KMS-11 (cell line): ENCODE measurements around the gene HOXB5.

Source experiments
- H2AFZ ChIP-seq: fragments of 200-600 bp; sonication (generic); 2 replicates; pipeline ENCODE4 v1.6.1; 2016; ENCODE audit warnings: antibody characterized with exemption, mixed run types, low read depth
- H3K27ac ChIP-seq: fragments of 200-600 bp; sonication (generic); 2 replicates; pipeline ENCODE4 v1.6.1; 2016; ENCODE audit warnings: mild to moderate bottlenecking, mixed run types
- H3K27me3 ChIP-seq: fragments of 200-600 bp; sonication (generic); 2 replicates; pipeline ENCODE4 v1.6.1; 2017; ENCODE audit warnings: mild to moderate bottlenecking, low read depth, mixed run types, moderate library complexity; ENCODE audit not compliant: insufficient read depth
- H3K36me3 ChIP-seq: fragments of 200-600 bp; sonication (generic); 2 replicates; pipeline ENCODE4 v1.6.1; 2017; ENCODE audit warnings: mild to moderate bottlenecking, mixed run types; ENCODE audit not compliant: insufficient read depth
- H3K4me1 ChIP-seq: fragments of 200-600 bp; sonication (generic); 2 replicates; pipeline ENCODE4 v1.6.1; 2016; ENCODE audit warnings: mild to moderate bottlenecking, low read depth, mixed run types; ENCODE audit not compliant: poor library complexity, severe bottlenecking
- H3K4me2 ChIP-seq: fragments of 200-600 bp; sonication (generic); 2 replicates; pipeline ENCODE4 v1.7.0; 2016; ENCODE audit warnings: mild to moderate bottlenecking, mixed run types
- H3K4me3 ChIP-seq: fragments of 200-600 bp; sonication (generic); IDR thresholded peaks from 2 replicates; pipeline ENCODE4 v1.6.1; 2017; ENCODE audit warnings: low read depth, low read length, mixed read lengths; ENCODE audit not compliant: insufficient read depth
- H3K79me2 ChIP-seq: fragments of 200-600 bp; sonication (generic); 2 replicates; pipeline ENCODE4 v1.6.1; 2016; ENCODE audit warnings: low read depth, mixed run types; ENCODE audit not compliant: insufficient read depth
- H3K9ac ChIP-seq: fragments of 200-600 bp; sonication (generic); 2 replicates; pipeline ENCODE4 v1.6.1; 2016; ENCODE audit warnings: mild to moderate bottlenecking, mixed run types
- H4K20me1 ChIP-seq: fragments of 200-600 bp; sonication (generic); 2 replicates; pipeline ENCODE4 v1.6.1; 2016; ENCODE audit warnings: mild to moderate bottlenecking, mixed run types; ENCODE audit not compliant: insufficient read depth
- TF ChIP-seq, protein P1 (sequence below): fragments of 200-600 bp; sonication (generic); conservative IDR thresholded peaks from 2 replicates; pipeline ENCODE4 v1.6.1; 2017; ENCODE audit warnings: low read depth, mild to moderate bottlenecking, antibody characterized with exemption, low read length, moderate library complexity, mixed read lengths

Gene HOXB5

GRCh38 chr17:48619826-48620449 is 26.4 kb upstream of the HOXB5 start:
- no peaks in the 10 kb centered on the region for H3K79me2 ChIP-seq
- H4K20me1 ChIP-seq: no peaks in the 10 kb centered on the region
- peaks cover 82% of the 10 kb centered on the region for H3K27me3 ChIP-seq

DNA sequence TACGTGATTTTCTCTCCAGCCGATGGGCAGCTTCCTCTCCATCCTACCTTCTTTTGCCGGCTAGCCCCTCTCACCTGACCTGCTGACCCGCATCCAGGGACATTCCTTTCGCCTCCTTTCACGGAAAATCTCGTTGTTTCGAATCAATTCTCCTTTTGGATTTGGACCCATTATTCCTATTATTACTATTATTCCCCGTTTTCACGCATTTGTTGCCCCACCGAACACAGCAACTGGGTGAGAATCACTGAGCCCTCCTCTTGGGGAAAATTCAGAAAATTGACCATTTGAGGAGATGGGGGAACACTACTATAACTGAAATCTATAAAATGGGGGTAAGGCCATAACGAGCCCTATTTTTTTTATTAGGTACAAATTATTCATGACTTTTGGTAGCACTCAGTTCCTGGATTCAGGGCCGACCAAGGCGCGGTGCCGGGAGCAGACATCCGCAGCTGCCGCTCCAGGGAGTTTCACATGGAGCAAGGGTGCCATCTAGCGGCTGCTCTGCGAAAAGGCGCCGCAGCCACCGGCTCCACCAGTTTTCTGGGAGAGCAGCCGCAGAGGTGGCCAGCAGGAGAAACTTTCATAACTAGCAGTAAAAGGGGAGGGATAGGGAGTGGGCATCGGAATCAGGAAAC is 24.8 kb upstream of the HOXB5 start:
- H3K9ac ChIP-seq: no peak overlapping the region
- no peak overlapping the region for H2AFZ ChIP-seq
- H4K20me1 ChIP-seq: no peaks in the 10 kb centered on the region
- H3K79me2 ChIP-seq: no peaks in the 10 kb centered on the region
- H3K4me2 ChIP-seq: peak overlapping the region; percentile 53; the same call in 1 of the 2 replicates
- H3K27me3 ChIP-seq: peaks cover 81% of the 10 kb centered on the region
- TF ChIP-seq, protein P1, sequence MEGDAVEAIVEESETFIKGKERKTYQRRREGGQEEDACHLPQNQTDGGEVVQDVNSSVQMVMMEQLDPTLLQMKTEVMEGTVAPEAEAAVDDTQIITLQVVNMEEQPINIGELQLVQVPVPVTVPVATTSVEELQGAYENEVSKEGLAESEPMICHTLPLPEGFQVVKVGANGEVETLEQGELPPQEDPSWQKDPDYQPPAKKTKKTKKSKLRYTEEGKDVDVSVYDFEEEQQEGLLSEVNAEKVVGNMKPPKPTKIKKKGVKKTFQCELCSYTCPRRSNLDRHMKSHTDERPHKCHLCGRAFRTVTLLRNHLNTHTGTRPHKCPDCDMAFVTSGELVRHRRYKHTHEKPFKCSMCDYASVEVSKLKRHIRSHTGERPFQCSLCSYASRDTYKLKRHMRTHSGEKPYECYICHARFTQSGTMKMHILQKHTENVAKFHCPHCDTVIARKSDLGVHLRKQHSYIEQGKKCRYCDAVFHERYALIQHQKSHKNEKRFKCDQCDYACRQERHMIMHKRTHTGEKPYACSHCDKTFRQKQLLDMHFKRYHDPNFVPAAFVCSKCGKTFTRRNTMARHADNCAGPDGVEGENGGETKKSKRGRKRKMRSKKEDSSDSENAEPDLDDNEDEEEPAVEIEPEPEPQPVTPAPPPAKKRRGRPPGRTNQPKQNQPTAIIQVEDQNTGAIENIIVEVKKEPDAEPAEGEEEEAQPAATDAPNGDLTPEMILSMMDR: peak; percentile 95
- H3K27ac ChIP-seq: no peak overlapping the region
- no peaks in the 10 kb centered on the region for H3K36me3 ChIP-seq
- peaks cover 15% of the 10 kb centered on the region for H3K4me1 ChIP-seq
- no peak overlapping the region for H3K4me3 ChIP-seq

More at GRCh38 chr17:48619826-48620449, 26.4 kb upstream of the HOXB5 start:
- H3K4me2 ChIP-seq: no peak overlapping the region
- no peaks in the 10 kb centered on the region for H3K36me3 ChIP-seq
- H2AFZ ChIP-seq: no peak overlapping the region
- no peak overlapping the region for H3K4me3 ChIP-seq
- TF ChIP-seq, protein P1: no peak
- no peak overlapping the region for H3K9ac ChIP-seq
- peaks cover 15% of the 10 kb centered on the region for H3K4me1 ChIP-seq
- H3K27ac ChIP-seq: no peak overlapping the region

DNA sequence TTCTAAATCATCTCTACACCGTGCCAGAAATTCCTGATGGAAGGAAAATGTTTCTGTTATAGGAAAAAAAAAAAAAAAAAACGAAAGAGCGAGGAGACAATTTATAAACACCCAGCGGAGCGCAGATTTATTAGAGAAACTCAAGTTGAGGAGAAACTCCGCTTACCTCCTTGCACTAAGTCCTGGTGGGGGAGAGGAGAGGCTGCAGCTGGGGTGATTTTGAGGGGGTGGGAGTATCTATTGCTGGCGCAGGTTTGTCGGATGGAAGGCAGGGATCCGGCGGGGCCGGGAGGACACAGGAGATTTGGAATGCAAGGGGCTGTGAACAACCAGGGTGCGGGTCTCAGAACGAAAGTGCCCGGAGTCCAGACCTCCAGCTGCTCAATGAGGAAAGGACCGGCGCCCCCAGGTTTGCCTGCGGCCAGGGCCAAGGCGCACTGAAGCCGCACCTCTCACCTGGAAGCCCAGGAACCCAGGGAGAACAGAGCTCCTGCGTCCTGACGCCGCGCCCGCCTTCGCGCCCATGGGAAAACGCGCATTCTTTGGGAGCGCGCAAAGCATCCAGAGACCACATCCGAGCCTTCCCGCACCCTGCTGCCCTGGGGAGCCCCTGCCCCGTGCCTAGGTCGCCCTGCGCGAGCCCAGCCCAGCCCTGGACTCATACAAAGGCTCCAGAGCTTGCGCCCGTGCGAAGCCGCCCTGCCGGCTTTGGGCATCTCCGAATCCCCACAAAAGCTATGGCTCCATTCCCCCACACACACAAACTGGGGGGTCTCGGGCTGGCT is 24.1 kb upstream of the HOXB5 start:
- H3K4me1 ChIP-seq: peaks cover 15% of the 10 kb centered on the region
- H2AFZ ChIP-seq: no peak overlapping the region
- H3K27ac ChIP-seq: no peak overlapping the region
- no peak overlapping the region for H3K4me3 ChIP-seq
- no peaks in the 10 kb centered on the region for H3K79me2 ChIP-seq
- H3K9ac ChIP-seq: no peak overlapping the region
- H4K20me1 ChIP-seq: no peaks in the 10 kb centered on the region
- TF ChIP-seq, protein P1: no peak
- peaks cover 76% of the 10 kb centered on the region for H3K27me3 ChIP-seq
- no peaks in the 10 kb centered on the region for H3K36me3 ChIP-seq
- H3K4me2 ChIP-seq: no peak overlapping the region

DNA sequence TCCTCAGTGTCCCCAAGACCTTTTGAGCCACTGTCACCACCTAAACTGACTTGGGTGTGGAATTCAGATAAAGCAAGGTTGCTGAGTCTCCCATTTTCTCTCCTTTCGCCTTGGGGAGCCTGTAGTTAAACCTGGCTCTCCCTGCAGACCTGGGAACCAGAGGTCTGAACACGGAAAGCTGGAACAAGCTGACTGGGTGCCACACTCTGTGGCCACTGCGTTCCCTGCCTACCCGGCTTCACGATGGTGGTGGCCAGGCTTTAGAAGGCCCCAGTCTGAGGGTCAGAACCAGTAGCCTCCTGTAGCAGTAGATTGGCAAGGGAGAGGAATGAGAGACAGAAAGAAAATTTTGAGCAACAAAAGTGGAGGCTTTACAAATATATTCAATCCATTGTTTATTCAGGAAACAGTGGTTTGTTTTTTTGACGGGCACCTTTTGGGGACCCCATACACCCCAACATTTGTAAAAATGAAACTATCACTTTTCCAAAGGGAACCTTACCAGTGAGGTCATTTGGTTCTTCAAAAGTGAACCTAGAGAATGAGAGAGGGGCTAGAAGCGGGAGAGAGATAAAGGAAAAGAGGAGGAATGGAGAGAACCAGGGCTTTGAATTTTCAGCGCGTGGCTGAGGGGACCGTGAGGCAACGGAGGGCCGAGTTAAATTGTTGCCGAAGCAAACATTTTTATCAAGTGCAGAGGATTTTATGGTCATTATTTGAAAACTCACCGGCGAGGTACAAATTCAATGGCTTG is 23.3 kb upstream of the HOXB5 start:
- no peak overlapping the region for H3K4me2 ChIP-seq
- no peak overlapping the region for H2AFZ ChIP-seq
- no peak overlapping the region for H3K9ac ChIP-seq
- H3K27me3 ChIP-seq: peaks cover 69% of the 10 kb centered on the region
- TF ChIP-seq, protein P1: no peak
- H3K27ac ChIP-seq: no peak overlapping the region
- no peaks in the 10 kb centered on the region for H4K20me1 ChIP-seq
- peaks cover 15% of the 10 kb centered on the region for H3K4me1 ChIP-seq
- H3K4me3 ChIP-seq: no peak overlapping the region
- no peaks in the 10 kb centered on the region for H3K79me2 ChIP-seq
- H3K36me3 ChIP-seq: no peaks in the 10 kb centered on the region
